Nephron progenitor cell (in vitro differentiated cells): ENCODE measurements around the gene P2RX4.
"Not testable (repeated sequence)": the region's sequence is repeated elsewhere in the genome, so short reads cannot be mapped to it uniquely, and the experiment has no call there.

Source experiments
- DNase-seq: peaks from one replicate; pipeline ENCODE4 v3.0.0; 2021
- H3K27ac Mint-ChIP-seq: 2 replicates; pipeline ENCODE4 v1.8.0; 2021; ENCODE audit warnings: mild to moderate bottlenecking, moderate library complexity, mixed read lengths
- H3K27me3 Mint-ChIP-seq: 2 replicates; pipeline ENCODE4 v1.8.0; 2021; ENCODE audit warnings: mild to moderate bottlenecking, low read depth, mixed read lengths; ENCODE audit not compliant: poor library complexity
- H3K36me3 Mint-ChIP-seq: 2 replicates; pipeline ENCODE4 v1.8.0; 2021; ENCODE audit warnings: low read depth, mixed read lengths
- H3K4me1 Mint-ChIP-seq: 2 replicates; pipeline ENCODE4 v1.8.0; 2021; ENCODE audit warnings: mixed read lengths
- H3K4me3 Mint-ChIP-seq: 2 replicates; pipeline ENCODE4 v1.8.0; 2021; ENCODE audit warnings: mild to moderate bottlenecking, moderate library complexity, mixed read lengths
- H3K9me3 Mint-ChIP-seq: 2 replicates; pipeline ENCODE4 v1.8.0; 2021; ENCODE audit warnings: mild to moderate bottlenecking, moderate library complexity, mixed read lengths
- CTCF ChIP-seq: fragments of 200-600 bp; sonication (generic); IDR thresholded peaks from 2 replicates; pipeline ENCODE4 v1.5.0; 2021; ENCODE audit warnings: antibody characterized with exemption

P2RX4 gene

GRCh38 chr12:121203482-121203881 is 6.4 kb upstream of the P2RX4 start:
- H3K4me1 Mint-ChIP-seq, result no peaks in the 10 kb centered on the region
- H3K9me3 Mint-ChIP-seq, result no peaks in the 10 kb centered on the region
- no peak overlapping the region for H3K4me3 Mint-ChIP-seq
- peaks cover 16% of the 10 kb centered on the region for H3K27me3 Mint-ChIP-seq
- no peaks in the 10 kb centered on the region for H3K36me3 Mint-ChIP-seq
- no peak overlapping the region for H3K27ac Mint-ChIP-seq
- DNase-seq, result no peak
- no peak for TF ChIP-seq CTCF

- DNase-seq, result no peak
- Mint-ChIP-seq H3K27ac (no peak overlapping the region), H3K4me3 (no peak overlapping the region), H3K4me1 (peaks cover under 1% of the 10 kb centered on the region), H3K36me3 (no peaks in the 10 kb centered on the region), H3K9me3 (no peaks in the 10 kb centered on the region), H3K27me3 (peaks cover 20% of the 10 kb centered on the region)
- TF ChIP-seq CTCF, result no peak
These were observed 4.4 kb upstream of the P2RX4 start for GRCh38 chr12:121205491-121205890.

GRCh38 chr12:121208571-121208970 is 1.4 kb upstream of the P2RX4 start:
- H3K27me3 Mint-ChIP-seq, result peaks cover 19% of the 10 kb centered on the region
- not testable (repeated sequence) for H3K9me3 Mint-ChIP-seq, H3K36me3 Mint-ChIP-seq, H3K4me1 Mint-ChIP-seq, DNase-seq
- peak overlapping the region; percentile 70 for H3K4me3 Mint-ChIP-seq
- H3K27ac Mint-ChIP-seq, result peak overlapping the region; percentile 29

- Mint-ChIP-seq H3K4me1 (peaks cover 8% of the 10 kb centered on the region), H3K36me3 (peaks cover 2% of the 10 kb centered on the region), H3K9me3 (no peaks in the 10 kb centered on the region), H3K27ac (no peak overlapping the region), H3K27me3 (peaks cover 13% of the 10 kb centered on the region), H3K4me3 (peak overlapping the region; percentile 70)
- TF ChIP-seq CTCF, result no peak
- no peak for DNase-seq
These were observed 708 bp upstream of the P2RX4 start for GRCh38 chr12:121209221-121209620.

GRCh38 chr12:121212875-121213274 is 2.9 kb downstream of the P2RX4 start:
- no peaks in the 10 kb centered on the region for H3K9me3 Mint-ChIP-seq
- DNase-seq, result no peak
- no peak for TF ChIP-seq CTCF
- no peak overlapping the region for H3K27ac Mint-ChIP-seq
- peaks cover 9% of the 10 kb centered on the region for H3K27me3 Mint-ChIP-seq
- peaks cover 9% of the 10 kb centered on the region for H3K36me3 Mint-ChIP-seq
- no peak overlapping the region for H3K4me3 Mint-ChIP-seq
- peaks cover 14% of the 10 kb centered on the region for H3K4me1 Mint-ChIP-seq

- Mint-ChIP-seq H3K36me3 (peaks cover 9% of the 10 kb centered on the region), H3K27ac (no peak overlapping the region), H3K27me3 (no peaks in the 10 kb centered on the region), H3K4me3 (no peak overlapping the region), H3K4me1 (peaks cover 14% of the 10 kb centered on the region), H3K9me3 (no peaks in the 10 kb centered on the region)
- no peak for TF ChIP-seq CTCF
- DNase-seq, result no peak
These were observed 4.3 kb downstream of the P2RX4 start for GRCh38 chr12:121214166-121214777.
